GM23248 (cell line): ENCODE results near the gene ADAMTS18.

Experiments
- EZH2 ChIP-seq: fragments of 200-600 bp; sonication (generic); IDR thresholded peaks from 2 replicates; pipeline ENCODE4 v1.6.1; 2018; ENCODE audit warnings: antibody characterized with exemption, mild to moderate bottlenecking; ENCODE audit not compliant: insufficient read depth, poor library complexity, severe bottlenecking
- EZH2phosphoT487 ChIP-seq: fragments of 200-600 bp; sonication (generic); IDR thresholded peaks from 2 replicates; pipeline ENCODE4 v1.6.1; 2018; ENCODE audit warnings: antibody characterized with exemption, moderate library complexity, mild to moderate bottlenecking, low read depth; ENCODE audit not compliant: insufficient read depth

GRCh38 chr16:77385481-77385880 is 49.4 kb downstream of the ADAMTS18 start:
- TF ChIP-seq EZH2 (no peak), EZH2phosphoT487 (no peak)
